Right lobe of liver (tissue), 4 donors: Measurements from ENCODE around the gene UHRF2.

Experiments used
- CTCF ChIP-seq, 4 donors: fragments of 200-600 bp in 3 of 4; fragments of 450-650 bp in 1 of 4; IDR thresholded peaks; one replicate each; pipeline versions ENCODE4 v1.5.1 to v1.8.0; 2016 to 2022; ENCODE audit warnings: antibody characterized with exemption in 4 of 4, mild to moderate bottlenecking in 2 of 4
- POLR2A ChIP-seq: fragments of 450-650 bp; IDR thresholded peaks from one replicate; pipeline ENCODE4 v1.6.1; 2017; ENCODE audit warnings: antibody characterized with exemption, mild to moderate bottlenecking
- donor health status: DM: no; HTN: no; CAD: no.
- donor health status: DM: no; HTN: no; CAD: no.
- donor health status: DM: no; HTN: yes; CAD: no.

GRCh38 chr9:6552033-6552432, 139.0 kb downstream of the UHRF2 start:
- TF ChIP-seq CTCF (IDR thresholded peaks at IDR 0.05) = no peak
- TF ChIP-seq POLR2A = no peak
